ENCODE data around the gene DOCK1.
A peak's percentile ranks its signal among the peaks of the same experiment; 100 is the strongest.

DOCK1 gene

GRCh38 chr10:127236266-127236665 is 331.0 kb downstream of the DOCK1 start:
- no peak for DNase-seq

GRCh38 chr10:127242914-127243313 is 337.7 kb downstream of the DOCK1 start:
- DNase-seq: no peak

- DNase-seq: no peak
Observed at GRCh38 chr10:127243490-127244272, 338.5 kb downstream of the DOCK1 start.

GRCh38 chr10:127245456-127245855 is 340.2 kb downstream of the DOCK1 start:
- no peak for DNase-seq

GRCh38 chr10:127250031-127250430 is 344.8 kb downstream of the DOCK1 start:
- DNase-seq: no peak

GRCh38 chr10:127252818-127253217 is 347.6 kb downstream of the DOCK1 start:
- DNase-seq: no peak

GRCh38 chr10:127254276-127254675 is 349.0 kb downstream of the DOCK1 start:
- DNase-seq: no peak

- DNase-seq: no peak
Observed at GRCh38 chr10:127257395-127257794, 352.2 kb downstream of the DOCK1 start.

- no peak for DNase-seq
Observed at GRCh38 chr10:127259347-127259746, 354.1 kb downstream of the DOCK1 start.

- no peak for DNase-seq
Observed at GRCh38 chr10:127262606-127263005, 357.4 kb downstream of the DOCK1 start.

- DNase-seq: no peak
Observed at GRCh38 chr10:127265288-127265687, 360.1 kb downstream of the DOCK1 start.

- peak; percentile 44 for DNase-seq
Observed at GRCh38 chr10:127266431-127266830, 361.2 kb downstream of the DOCK1 start.

- DNase-seq: peak; percentile 50
Observed at GRCh38 chr10:127267442-127267841, 362.2 kb downstream of the DOCK1 start.

GRCh38 chr10:127272076-127272475 is 366.8 kb downstream of the DOCK1 start:
- no peak for DNase-seq

- DNase-seq: no peak
Observed at GRCh38 chr10:127275272-127275671, 370.0 kb downstream of the DOCK1 start.

GRCh38 chr10:127275793-127276450 is 370.7 kb downstream of the DOCK1 start:
- peak; percentile 48 for DNase-seq

GRCh38 chr10:127276794-127277462 is 371.7 kb downstream of the DOCK1 start:
- no peak for DNase-seq

- DNase-seq: no peak
Observed at GRCh38 chr10:127278001-127278400, 372.8 kb downstream of the DOCK1 start.

- DNase-seq: no peak
Observed at GRCh38 chr10:127279334-127279774, 374.1 kb downstream of the DOCK1 start.

- DNase-seq: no peak
Observed at GRCh38 chr10:127280446-127280845, 375.2 kb downstream of the DOCK1 start.

- no peak for DNase-seq
Observed at GRCh38 chr10:127283017-127283416, 377.8 kb downstream of the DOCK1 start.

GRCh38 chr10:127283576-127283975 is 378.3 kb downstream of the DOCK1 start:
- no peak for DNase-seq

GRCh38 chr10:127290850-127291249 is 385.6 kb downstream of the DOCK1 start:
- DNase-seq: no peak

- no peak for DNase-seq
Observed at GRCh38 chr10:127291329-127291728, 386.1 kb downstream of the DOCK1 start.
